ENCODE measurements around the gene GDF3. TPM values are rescaled to one million over a fixed set of nuclear protein-coding genes. Genes with fewer than 3 reads are reported as not detected.
"Not testable (repeated sequence)": the region's sequence is repeated elsewhere in the genome, so short reads cannot be mapped to it uniquely, and the experiment has no call there.

The GDF3 gene
- total RNA-seq, 2 experiments from 2014 or later, result not detected

DNA sequence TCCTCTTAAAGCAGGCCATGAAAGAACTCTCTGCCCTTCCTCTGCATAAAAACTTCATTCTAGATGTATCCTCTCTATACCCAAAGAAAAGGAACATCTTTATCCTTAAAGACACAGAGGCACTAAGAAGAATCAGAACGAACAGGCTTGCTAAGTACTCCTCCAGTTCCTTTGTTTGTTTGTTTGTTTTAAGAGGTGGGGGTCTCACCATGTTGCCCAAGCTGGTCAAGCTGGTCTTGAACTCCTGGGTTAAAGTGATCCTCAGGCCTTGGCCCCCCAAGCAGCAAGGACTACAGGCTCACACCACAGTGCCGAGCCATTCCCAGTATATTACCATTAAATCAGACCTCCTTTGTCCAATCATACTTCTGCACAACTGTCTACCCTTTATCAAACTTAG lies 14.0 kb downstream of the GDF3 start:
- ATAC-seq (no peak), DNase-seq (no peak)
- H3K36me3 Mint-ChIP-seq (ENCODE audit: low read depth), result no peaks in the 10 kb centered on the region
- no peak overlapping the region for H3K4me3 Mint-ChIP-seq
- intact Hi-C loops (cut with micrococcal nuclease), result no loop called here
- no peaks in the 10 kb centered on the region for H3K9me3 Mint-ChIP-seq
- CTCF ChIA-PET, result interaction anchor here (1.2 kb wide), 1 partner anchor 125 kb away, joined by 3 read pairs; no protein-coding TSS in a partner anchor
- POLR2A ChIA-PET, result no interaction called here
- no peaks in the 10 kb centered on the region for H3K27me3 Mint-ChIP-seq
- peaks cover 9% of the 10 kb centered on the region for H3K4me1 Mint-ChIP-seq (ENCODE audit: low read depth)
- H3K27ac Mint-ChIP-seq, result no peak overlapping the region
- no peak for TF ChIP-seq CTCF (IDR thresholded peaks at IDR 0.05)

GRCh38 chr12:7679251-7680045 lies 16.1 kb downstream of the GDF3 start:
- Mint-ChIP-seq H3K27ac (no peak overlapping the region), H3K9me3 (no peaks in the 10 kb centered on the region), H3K36me3 (ENCODE audit: low read depth) (no peaks in the 10 kb centered on the region), H3K4me1 (ENCODE audit: low read depth) (peaks cover 9% of the 10 kb centered on the region), H3K4me3 (no peak overlapping the region), H3K27me3 (peaks cover 4% of the 10 kb centered on the region)
- intact Hi-C loops (cut with micrococcal nuclease), result no loop called here
- no peak for TF ChIP-seq CTCF (IDR thresholded peaks at IDR 0.05)
- ChIA-PET CTCF (interaction anchor here (0.8 to 2.9 kb wide), 3 partner anchors 126 to 183 kb away, joined by 3 to 33 read pairs (median 8); no protein-coding TSS in a partner anchor), POLR2A (no interaction called here)
- DNase-seq, result no peak
- ATAC-seq, result no peak

GRCh38 chr12:7678744-7679143 lies 16.8 kb downstream of the GDF3 start:
- intact Hi-C loops (cut with micrococcal nuclease), result no loop called here
- no peak for TF ChIP-seq CTCF (IDR thresholded peaks at IDR 0.05)
- Mint-ChIP-seq H3K4me1 (ENCODE audit: low read depth) (peaks cover 9% of the 10 kb centered on the region), H3K36me3 (ENCODE audit: low read depth) (no peaks in the 10 kb centered on the region), H3K9me3 (no peaks in the 10 kb centered on the region), H3K27me3 (peaks cover 4% of the 10 kb centered on the region), H3K4me3 (no peak overlapping the region), H3K27ac (no peak overlapping the region)
- ChIA-PET POLR2A (no interaction called here), CTCF (interaction anchor here (2.1 to 2.9 kb wide), 2 partner anchors 127 to 129 kb away, joined by 8 to 33 read pairs; no protein-coding TSS in a partner anchor)
- DNase-seq (no peak), ATAC-seq (no peak)

DNA sequence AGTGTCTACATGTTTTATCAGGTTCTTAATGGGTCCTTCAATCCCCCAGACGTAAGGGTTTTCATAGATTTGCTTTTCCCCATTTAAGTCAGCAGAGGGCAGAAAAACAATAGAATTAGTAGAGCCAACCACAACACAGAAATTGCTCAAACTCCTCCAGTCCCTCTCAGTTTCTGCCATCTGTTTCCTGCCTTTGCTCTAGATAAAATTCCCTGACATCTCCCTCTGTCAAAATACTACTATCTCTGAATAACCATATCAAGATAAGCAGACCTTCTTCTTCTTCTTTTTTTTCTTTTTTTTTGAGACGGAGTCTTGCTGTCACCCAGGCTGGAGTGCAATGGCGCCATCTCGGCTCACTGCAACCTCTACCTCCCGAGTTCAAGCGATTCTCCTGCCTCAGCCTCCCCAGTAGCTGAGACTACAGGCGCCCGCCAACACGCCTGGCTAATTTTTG lies 18.1 kb downstream of the GDF3 start:
- peak; percentile 5 for DNase-seq
- not testable (repeated sequence) for H3K9me3 Mint-ChIP-seq; H3K27me3 Mint-ChIP-seq; H3K36me3 Mint-ChIP-seq (ENCODE audit: low read depth); H3K4me1 Mint-ChIP-seq (ENCODE audit: low read depth); H3K27ac Mint-ChIP-seq
- ChIA-PET POLR2A (interaction anchor here (0.6 kb wide), 1 partner anchor 270 kb away, joined by 3 read pairs; no protein-coding TSS in a partner anchor), CTCF (interaction anchor here (1.0 to 2.9 kb wide), 6 partner anchors 18 to 130 kb away, joined by 3 to 33 read pairs (median 5); partner anchors contain the start of gene GDF3)
- intact Hi-C loops (cut with micrococcal nuclease), result loop anchor here (1.0 kb wide), 1 partner anchor 130 kb away; no protein-coding TSS in a partner anchor
- TF ChIP-seq CTCF (IDR thresholded peaks at IDR 0.05), result peak; percentile 54
- ATAC-seq, result peak; percentile 58
- H3K4me3 Mint-ChIP-seq, result peak overlapping the region; percentile 56

DNA sequence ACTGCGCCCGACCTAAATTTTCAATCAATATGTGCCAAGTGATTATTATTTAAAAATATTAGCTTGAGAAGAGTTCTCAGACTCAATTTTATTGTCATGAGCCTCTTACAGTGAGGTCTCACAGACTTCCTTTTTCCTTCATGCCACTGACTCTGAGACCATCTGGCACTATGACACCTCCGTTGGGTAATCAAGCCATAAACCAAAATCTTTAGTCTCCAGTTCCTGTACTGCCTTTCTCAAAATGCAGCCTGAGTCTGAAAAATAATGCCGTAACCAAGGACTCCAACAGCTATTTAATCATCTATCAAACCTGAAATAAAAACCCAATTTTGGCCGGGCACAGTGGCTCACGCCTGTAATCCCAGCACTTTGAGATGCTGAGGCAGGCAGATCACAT lies 20.1 kb downstream of the GDF3 start:
- intact Hi-C loops (cut with micrococcal nuclease); H3K4me1 Mint-ChIP-seq (ENCODE audit: low read depth); H3K9me3 Mint-ChIP-seq; H3K27ac Mint-ChIP-seq; H3K27me3 Mint-ChIP-seq; ATAC-seq; DNase-seq; POLR2A ChIA-PET; H3K36me3 Mint-ChIP-seq (ENCODE audit: low read depth); H3K4me3 Mint-ChIP-seq: not testable (repeated sequence)
- CTCF ChIA-PET, result interaction anchor here (0.7 to 1.5 kb wide), 2 partner anchors 132 to 455 kb away, joined by 3 read pairs; no protein-coding TSS in a partner anchor
